Measurements from ENCODE around the gene CSGALNACT2.
A peak's percentile ranks its signal among the peaks of the same experiment; 100 is the strongest.
"Not testable (repeated sequence)": the region's sequence is repeated elsewhere in the genome, so short reads cannot be mapped to it uniquely, and the experiment has no call there.

The CSGALNACT2 gene

GRCh38 chr10:43211431-43212042 is 73.3 kb downstream of the CSGALNACT2 start:
- Mint-ChIP-seq H3K27me3 (peaks cover 11% of the 10 kb centered on the region), H3K27ac (no peak overlapping the region), H3K4me3 (no peak overlapping the region), H3K4me1 (no peaks in the 10 kb centered on the region), H3K36me3 (no peaks in the 10 kb centered on the region), H3K9me3 (no peaks in the 10 kb centered on the region)
- ATAC-seq, result no peak

DNA sequence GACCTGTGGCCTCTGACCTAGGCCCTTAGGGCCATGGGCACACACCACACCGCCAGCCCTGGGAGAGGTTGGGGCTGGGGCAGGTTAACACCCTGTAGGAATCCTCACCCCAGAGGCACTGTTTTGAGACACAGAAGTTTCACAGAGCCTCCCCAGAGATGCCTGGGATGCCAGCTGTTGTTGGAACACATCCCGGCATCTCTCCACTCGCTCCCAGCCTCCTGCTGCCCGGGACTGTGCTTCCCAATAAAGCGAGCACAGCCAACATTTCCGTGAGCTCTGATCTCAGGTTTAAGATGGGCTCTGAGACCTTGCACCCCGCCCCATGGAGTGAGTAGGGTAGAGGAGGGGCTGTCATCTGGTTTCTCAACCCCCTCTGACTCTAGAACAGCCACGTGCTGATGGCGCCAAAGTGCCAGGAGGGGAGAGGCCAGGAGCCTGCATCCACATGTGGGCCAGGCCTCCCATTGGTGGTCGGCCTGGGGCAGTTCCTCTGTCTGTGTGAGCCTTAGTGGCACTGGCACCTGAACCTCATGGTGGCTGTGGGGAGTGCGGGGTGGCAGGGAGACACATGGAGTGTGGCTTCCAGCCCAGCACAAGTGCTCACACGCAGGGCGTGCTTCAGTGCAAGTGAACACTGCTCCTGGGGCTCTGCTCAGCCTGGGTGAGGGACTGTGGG is 73.9 kb downstream of the CSGALNACT2 start:
- Mint-ChIP-seq H3K4me3 (no peak overlapping the region), H3K9me3 (no peaks in the 10 kb centered on the region), H3K27ac (no peak overlapping the region), H3K36me3 (no peaks in the 10 kb centered on the region), H3K27me3 (peaks cover 18% of the 10 kb centered on the region), H3K4me1 (no peaks in the 10 kb centered on the region)
- no peak for ATAC-seq

GRCh38 chr10:43214071-43214955 is 76.1 kb downstream of the CSGALNACT2 start:
- no peaks in the 10 kb centered on the region for H3K9me3 Mint-ChIP-seq
- no peaks in the 10 kb centered on the region for H3K36me3 Mint-ChIP-seq
- H3K4me3 Mint-ChIP-seq, result no peak overlapping the region
- peaks cover 39% of the 10 kb centered on the region for H3K27me3 Mint-ChIP-seq
- ATAC-seq, result no peak
- H3K27ac Mint-ChIP-seq, result no peak overlapping the region
- H3K4me1 Mint-ChIP-seq, result no peaks in the 10 kb centered on the region

- H3K27ac Mint-ChIP-seq, result no peak overlapping the region
- H3K36me3 Mint-ChIP-seq, result no peaks in the 10 kb centered on the region
- H3K27me3 Mint-ChIP-seq, result peaks cover 47% of the 10 kb centered on the region
- no peak for ATAC-seq
- H3K4me1 Mint-ChIP-seq, result no peaks in the 10 kb centered on the region
- no peaks in the 10 kb centered on the region for H3K9me3 Mint-ChIP-seq
- no peak overlapping the region for H3K4me3 Mint-ChIP-seq
Measured at GRCh38 chr10:43214956-43215561, 76.8 kb downstream of the CSGALNACT2 start.

DNA sequence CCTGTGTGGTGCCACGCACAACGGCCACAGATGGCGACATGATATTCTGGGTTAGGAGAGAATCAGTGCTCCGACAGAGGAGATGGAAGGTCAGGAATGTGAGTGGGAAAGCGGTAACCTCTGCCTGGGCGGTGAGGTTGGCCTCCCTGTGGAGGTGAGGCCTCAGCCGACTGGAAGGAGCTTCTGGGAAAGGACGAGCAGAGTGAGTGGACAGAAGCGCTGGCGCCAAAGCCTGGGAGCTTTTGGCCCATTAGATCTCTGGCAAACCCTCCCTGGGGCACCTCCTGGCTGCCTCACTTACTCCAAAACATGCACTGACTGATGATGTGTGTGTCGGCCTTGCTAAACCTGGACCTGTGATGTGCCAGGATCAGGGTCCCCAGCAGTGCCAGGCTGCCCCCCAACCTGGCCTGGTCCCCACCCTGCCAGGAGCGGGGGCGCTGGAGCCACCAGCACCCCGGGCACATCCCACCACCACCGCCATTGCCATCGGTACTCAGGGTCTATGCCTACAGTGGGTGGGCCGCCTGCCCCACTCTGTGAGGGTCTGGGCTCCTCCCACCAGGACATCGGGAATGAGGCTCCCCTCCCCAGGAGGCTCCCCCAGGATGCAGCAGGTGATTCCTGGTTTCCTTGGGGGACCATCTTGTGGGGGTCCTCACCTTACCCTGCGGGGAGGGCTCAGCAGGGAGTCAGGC is 77.7 kb downstream of the CSGALNACT2 start:
- Mint-ChIP-seq H3K27ac (no peak overlapping the region), H3K27me3 (peaks cover 49% of the 10 kb centered on the region), H3K4me1 (no peaks in the 10 kb centered on the region), H3K4me3 (no peak overlapping the region), H3K9me3 (no peaks in the 10 kb centered on the region), H3K36me3 (no peaks in the 10 kb centered on the region)
- ATAC-seq, result no peak

- no peaks in the 10 kb centered on the region for H3K9me3 Mint-ChIP-seq
- H3K27ac Mint-ChIP-seq, result no peak overlapping the region
- peaks cover 49% of the 10 kb centered on the region for H3K27me3 Mint-ChIP-seq
- peaks cover 5% of the 10 kb centered on the region for H3K4me1 Mint-ChIP-seq
- H3K4me3 Mint-ChIP-seq, result no peak overlapping the region
- ATAC-seq, result peak; percentile 7
- H3K36me3 Mint-ChIP-seq, result no peaks in the 10 kb centered on the region
Measured at GRCh38 chr10:43216931-43217562, 78.8 kb downstream of the CSGALNACT2 start.

DNA sequence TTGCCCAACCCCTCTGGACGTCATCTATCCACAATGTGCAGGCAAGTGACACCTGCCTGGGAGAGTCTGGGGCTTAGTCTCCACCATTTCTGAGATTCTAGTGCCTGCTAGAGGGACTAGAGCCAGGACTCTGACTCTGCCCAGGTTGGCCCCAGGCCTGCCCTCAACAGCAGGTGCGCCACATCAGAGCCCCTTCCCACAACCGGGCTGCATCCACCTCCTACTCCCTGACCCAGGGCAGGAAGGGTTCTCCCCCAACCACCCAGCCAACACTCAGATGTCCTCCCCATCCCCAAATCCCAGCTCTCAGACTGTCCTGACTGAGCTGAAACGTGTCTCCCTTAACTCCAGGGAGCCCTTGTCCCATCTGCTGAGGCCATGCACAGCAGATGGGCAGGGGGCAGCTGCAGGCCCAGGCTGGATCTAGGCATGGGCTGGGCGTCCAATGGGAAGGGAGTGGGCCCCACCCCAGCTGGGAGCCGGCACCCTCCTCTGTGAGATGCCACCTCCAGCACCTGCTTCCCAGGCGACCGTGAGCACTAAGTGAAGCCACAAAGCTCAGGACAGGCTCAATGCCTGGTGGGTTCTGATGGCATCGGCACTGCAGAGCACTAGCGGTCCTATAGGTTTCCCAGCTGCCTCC is 79.4 kb downstream of the CSGALNACT2 start:
- Mint-ChIP-seq H3K36me3 (no peaks in the 10 kb centered on the region), H3K9me3 (no peaks in the 10 kb centered on the region), H3K4me1 (peaks cover 5% of the 10 kb centered on the region), H3K27me3 (peaks cover 49% of the 10 kb centered on the region), H3K4me3 (no peak overlapping the region), H3K27ac (no peak overlapping the region)
- ATAC-seq, result no peak

DNA sequence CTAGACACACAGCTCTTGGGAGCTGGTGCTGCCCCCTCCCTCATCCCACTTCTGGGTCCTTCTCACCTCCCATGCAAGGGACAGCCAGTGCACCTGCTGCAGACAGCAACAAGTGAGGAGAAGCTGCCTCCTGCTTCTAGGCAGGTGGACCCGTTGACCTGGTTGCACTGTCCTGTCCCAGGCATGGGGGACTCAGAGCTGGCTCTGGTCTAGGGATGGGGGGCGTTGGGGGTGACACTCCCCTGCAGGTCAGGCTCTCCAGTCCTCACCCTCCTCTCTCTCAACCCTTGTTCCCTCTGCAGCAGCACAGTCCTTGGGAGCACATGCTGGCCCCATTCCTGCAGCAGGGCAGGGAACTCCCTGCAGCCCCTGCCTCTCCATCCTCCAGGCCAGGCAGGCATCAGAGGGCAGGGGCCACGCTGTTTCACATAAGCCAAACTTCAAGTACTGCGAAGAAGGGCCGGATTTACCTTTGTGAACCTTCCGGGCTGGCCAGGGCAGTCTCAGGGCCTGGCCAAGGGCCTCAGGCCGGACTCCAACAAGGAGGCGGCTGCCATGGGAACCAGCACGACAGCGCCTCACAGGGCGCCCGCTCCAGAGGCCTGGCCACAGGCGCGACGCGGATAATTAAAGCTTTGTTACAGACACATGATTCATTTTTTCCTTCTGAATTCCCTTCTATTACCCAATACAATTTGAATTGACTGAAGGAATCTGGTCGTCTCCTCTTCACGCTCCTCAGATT is 80.1 kb downstream of the CSGALNACT2 start:
- Mint-ChIP-seq H3K4me3 (no peak overlapping the region), H3K27me3 (peaks cover 49% of the 10 kb centered on the region), H3K9me3 (no peaks in the 10 kb centered on the region), H3K27ac (no peak overlapping the region), H3K36me3 (no peaks in the 10 kb centered on the region), H3K4me1 (peaks cover 5% of the 10 kb centered on the region)
- ATAC-seq, result no peak

DNA sequence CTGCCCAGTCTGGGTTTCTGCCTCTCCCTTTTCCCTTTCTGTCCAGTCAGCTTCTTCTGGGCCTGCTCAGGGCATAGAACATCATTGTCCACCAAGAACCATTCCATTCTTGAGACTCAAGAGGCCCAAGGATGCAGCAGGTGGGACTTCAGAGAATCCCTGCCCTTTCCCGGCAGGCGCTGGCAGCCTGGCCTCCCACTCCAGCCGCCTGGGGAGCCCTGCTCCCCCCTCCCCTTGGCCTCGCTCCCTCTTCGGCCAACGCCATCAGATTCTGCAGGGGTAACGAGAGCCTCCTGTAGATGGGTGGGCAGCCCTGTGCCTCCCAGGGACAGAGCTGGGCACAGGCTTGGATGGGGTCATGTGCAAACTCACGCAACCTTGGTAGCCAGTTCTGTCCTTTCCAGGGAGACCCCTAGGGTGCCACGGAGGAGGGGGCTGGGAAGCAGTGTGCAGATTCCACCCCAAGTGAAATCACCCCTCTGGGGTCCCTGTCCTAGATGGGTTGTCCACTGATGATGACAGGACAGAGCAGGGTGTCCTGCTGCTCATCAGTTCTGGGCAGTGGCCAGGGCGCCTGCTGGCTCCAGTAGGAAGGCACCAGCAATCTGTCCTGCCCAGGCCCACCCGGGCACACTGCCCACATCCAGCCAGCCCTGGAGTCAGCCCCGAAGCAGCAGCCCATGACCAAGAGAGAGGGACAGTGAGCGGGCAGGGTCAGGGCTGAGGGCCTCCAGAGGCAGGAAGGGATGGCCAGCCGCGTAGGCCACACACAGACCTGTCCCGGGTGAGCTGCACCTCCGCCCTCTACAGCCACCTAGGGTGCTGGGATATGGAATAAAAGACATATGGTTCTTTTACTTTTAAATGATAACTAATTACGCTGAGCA is 80.9 kb downstream of the CSGALNACT2 start:
- Mint-ChIP-seq H3K27ac (no peak overlapping the region), H3K4me1 (peaks cover 5% of the 10 kb centered on the region), H3K27me3 (peaks cover 45% of the 10 kb centered on the region), H3K36me3 (no peaks in the 10 kb centered on the region), H3K9me3 (no peaks in the 10 kb centered on the region), H3K4me3 (no peak overlapping the region)
- ATAC-seq, result no peak

- Mint-ChIP-seq H3K27ac (no peak overlapping the region), H3K36me3 (no peaks in the 10 kb centered on the region), H3K9me3 (no peaks in the 10 kb centered on the region), H3K27me3 (peaks cover 40% of the 10 kb centered on the region), H3K4me3 (no peak overlapping the region), H3K4me1 (peaks cover 5% of the 10 kb centered on the region)
- no peak for ATAC-seq
Measured at GRCh38 chr10:43219848-43220247, 81.6 kb downstream of the CSGALNACT2 start.

GRCh38 chr10:43220251-43220650 is 82.0 kb downstream of the CSGALNACT2 start:
- H3K27me3 Mint-ChIP-seq, result peaks cover 40% of the 10 kb centered on the region
- not testable (repeated sequence) for H3K4me1 Mint-ChIP-seq, H3K36me3 Mint-ChIP-seq, H3K27ac Mint-ChIP-seq, H3K9me3 Mint-ChIP-seq, H3K4me3 Mint-ChIP-seq, ATAC-seq

DNA sequence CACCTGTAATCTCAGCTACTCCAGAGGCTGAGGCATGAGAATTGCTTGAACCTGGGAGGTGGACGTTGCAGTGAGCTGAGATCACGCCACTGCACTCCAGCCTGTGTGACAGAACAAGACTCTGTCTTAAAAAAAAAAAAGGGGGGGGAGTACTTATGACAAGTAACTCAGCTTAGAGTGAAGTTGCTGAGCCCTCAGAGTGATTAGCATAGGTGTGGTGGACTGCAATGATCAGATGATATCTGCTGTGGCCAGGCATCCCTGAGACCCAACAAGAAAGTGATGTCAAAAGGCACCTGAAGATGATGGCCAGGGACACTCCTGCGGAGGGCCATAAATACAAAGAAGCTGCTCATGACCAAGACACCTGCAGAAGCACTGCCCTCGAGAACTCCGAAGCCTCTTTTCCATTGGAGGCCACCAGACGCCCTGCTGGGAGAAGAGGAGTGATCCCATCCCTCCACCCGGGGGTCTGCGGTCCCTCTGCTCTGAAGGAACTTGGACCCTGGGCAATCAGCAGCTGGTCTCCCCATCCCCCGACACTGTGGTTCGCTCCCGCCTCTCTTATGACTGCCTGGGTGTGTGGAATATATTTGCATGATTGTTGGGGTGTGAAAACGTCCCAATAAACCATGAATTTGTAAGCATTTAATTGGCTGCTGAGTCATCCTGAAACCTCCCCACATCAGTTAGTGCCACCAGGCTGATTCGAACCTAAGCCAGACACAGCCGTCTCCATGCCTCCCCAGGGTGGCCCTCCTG is 82.6 kb downstream of the CSGALNACT2 start:
- H3K4me3 Mint-ChIP-seq, result no peak overlapping the region
- no peak for ATAC-seq
- H3K4me1 Mint-ChIP-seq, result peaks cover 10% of the 10 kb centered on the region
- H3K36me3 Mint-ChIP-seq, result no peaks in the 10 kb centered on the region
- H3K9me3 Mint-ChIP-seq, result no peaks in the 10 kb centered on the region
- peaks cover 40% of the 10 kb centered on the region for H3K27me3 Mint-ChIP-seq
- no peak overlapping the region for H3K27ac Mint-ChIP-seq

All from stimulated activated memory B cell treated with anti-CD40 and anti-IgM and Interleukin-4, amounts not matched to agents 10 μg/mL and 1 μg/mL and 100 μg/mL, for 72 hours (primary cell).